ENCODE data around the gene HSPB1.
A peak's percentile ranks its signal among the peaks of the same experiment; 100 is the strongest.
"Not testable (repeated sequence)": the region's sequence is repeated elsewhere in the genome, so short reads cannot be mapped to it uniquely, and the experiment has no call there.

The HSPB1 gene

DNA sequence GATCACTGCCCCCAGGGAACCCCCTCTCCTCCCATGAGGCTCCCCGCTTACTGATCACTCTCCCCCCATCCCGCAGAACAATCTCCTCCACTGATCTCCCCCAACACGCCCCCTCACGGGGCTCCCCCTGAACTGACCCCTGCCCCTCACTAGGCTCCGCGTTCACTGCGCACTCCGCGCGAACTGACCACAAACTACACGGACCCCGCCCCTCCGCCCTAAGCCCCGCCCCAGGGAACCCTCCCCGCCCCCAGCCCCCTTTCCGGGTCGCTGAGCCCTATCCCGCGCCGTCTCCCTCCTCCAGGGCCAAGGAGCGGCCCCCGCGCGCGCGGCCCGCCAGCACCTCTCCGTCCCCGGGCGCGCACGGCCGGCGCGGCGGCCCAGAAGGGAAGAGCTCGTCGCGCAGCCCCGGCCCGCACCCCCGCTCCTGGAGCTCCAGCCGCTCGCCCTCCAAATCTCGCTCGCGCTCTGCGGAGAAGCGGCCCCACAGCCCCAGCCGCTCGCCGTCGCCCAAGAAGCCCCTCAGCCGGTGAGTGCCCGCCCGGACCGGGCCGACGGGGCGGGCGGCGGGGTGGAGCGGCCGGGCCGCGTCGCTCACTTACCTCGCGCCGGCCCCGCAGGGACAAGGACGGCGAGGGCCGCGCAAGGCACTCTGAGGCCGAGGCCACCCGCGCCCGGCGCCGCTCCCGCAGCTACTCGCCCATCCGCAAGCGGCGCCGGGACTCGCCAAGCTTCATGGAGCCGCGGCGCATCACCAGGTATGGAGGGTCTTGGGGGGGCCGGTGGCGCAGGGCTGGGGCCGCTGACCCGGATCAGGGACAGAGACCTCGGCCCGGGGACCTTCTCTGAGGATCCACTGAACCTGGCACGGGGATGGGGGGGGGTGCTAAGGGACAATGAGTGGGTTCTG lies 19.9 kb upstream of the HSPB1 start:
- no peak for DNase-seq

DNA sequence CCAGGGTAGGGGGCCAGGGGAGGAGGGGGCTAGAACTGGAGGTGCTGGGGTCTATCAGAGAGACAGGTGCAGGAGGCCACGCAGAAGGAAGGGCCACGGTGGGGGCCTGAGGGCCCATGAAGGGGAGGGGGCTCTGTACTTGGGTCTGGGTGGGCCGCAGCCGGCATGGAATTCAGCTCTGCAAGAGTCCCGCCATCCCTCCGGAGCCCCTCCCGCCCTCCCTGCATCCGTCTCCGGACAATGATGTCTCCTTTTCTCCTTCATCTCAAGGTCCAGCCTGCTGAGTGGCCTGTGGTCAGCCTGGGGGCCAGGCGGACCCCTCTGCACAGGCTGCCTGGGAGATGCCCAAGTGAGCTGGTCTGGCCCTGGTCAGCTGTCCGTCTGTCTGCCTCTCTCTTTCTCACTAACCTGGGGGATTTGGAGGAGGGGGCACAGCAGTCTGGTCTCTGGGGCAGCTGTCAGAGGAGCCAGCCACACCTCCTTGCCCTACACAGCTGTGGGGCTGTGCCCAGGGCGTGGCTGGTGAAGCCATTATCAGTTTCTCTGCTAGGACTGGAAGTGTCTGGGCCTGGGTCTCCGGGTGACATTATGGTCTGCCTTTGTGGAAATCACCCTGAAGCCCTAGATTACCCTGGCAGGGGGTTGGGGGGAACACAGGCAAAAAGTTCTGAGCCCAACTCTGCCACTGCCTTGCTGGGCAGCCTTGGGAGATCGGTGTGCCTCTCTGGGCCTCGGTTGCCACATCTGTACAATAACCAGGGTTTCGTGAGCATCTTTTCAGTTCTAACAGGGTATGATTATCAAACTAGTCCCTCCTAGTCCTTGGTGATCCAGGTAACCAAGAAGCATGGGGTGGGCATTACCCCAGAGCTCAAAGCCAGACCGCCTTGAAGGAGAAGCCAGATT lies 19.0 kb upstream of the HSPB1 start:
- DNase-seq, result no peak

DNA sequence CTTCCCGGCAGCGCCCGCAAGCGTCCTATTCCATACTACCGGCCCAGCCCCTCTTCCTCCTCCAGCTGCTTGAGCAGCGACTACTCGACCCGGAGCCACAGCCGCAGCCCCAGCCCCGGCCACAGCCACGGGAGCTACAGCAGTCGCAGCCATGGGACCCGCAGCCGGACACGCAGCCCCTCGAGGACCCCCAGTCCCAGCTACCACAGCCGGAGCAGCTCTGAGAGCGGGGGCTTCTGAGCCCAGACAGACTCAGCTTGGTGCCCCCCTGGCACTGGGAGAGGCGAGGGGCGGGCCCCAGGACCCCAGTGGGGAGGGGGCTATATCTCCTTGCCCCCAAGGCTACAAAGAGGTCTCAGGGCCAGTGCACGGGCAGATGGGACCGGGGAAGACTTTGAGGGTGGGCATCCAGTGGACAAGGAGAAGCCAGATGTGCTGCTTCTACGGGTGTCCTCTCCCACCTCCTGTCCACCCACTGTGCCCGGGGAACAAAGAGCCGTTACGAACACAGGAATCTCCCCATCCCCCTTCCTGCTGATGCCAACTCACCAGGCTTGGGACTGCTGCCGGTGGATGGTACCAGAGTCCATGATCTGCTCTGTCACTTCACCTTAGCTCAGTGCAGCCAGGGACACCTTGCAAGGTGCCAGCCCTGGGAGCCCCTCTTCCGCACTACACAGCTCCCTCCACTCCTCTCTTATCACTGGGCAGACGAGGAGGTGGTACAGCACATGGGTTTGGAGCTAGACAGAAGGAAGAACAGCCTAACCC lies 16.7 kb upstream of the HSPB1 start:
- DNase-seq, result no peak

DNA sequence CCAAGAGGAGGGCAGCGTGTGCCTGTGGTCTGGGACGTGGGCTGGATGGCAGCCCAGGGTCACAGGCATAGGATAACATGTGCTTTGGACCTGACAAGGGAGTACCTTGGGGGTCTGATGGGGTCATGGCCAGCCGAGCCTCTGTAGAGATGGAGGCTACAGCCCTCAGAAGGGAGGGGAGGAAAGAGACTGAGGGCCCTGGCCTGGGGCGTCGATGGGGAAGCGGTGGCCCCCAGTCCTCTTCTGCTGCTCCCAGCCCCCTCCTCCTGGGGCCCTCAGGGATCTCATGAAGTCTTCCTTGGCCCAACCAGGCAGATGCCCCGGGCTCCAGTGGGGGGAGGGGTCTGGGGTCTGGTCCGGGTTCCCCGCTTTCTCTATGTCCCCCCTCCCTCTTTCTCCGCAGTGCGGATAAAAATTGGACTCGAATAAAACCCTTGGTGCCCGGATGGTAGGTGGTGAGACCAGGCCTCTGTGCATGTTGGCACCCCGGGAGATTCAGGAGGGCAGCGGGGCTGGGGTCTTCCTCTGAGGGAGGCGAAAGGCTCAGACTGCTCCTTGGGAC lies 15.6 kb upstream of the HSPB1 start:
- no peak for DNase-seq

DNA sequence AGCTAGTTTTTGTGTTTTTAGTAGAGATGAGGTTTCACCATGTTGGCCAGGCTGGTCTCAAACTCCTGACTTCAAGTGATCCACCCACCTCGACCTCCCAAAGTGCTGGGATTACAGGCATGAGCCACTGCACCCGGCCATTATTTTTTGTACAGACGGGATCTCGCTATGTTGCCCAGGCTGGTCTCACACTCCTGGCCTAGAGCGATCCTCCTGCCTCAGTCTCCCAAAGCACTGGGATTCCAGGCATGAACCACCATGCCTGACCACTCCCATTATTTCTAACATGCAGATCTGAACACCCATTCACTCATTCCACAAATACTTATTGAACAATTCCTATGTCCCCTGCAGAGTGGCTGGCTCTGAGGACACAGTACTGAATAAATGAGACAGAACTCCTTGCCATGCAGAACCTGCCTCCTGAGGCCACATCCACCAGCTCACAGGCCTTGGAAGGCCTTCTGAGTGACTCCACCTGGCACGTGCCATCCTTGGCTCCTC lies 11.6 kb upstream of the HSPB1 start:
- DNase-seq, result not testable (repeated sequence)

DNA sequence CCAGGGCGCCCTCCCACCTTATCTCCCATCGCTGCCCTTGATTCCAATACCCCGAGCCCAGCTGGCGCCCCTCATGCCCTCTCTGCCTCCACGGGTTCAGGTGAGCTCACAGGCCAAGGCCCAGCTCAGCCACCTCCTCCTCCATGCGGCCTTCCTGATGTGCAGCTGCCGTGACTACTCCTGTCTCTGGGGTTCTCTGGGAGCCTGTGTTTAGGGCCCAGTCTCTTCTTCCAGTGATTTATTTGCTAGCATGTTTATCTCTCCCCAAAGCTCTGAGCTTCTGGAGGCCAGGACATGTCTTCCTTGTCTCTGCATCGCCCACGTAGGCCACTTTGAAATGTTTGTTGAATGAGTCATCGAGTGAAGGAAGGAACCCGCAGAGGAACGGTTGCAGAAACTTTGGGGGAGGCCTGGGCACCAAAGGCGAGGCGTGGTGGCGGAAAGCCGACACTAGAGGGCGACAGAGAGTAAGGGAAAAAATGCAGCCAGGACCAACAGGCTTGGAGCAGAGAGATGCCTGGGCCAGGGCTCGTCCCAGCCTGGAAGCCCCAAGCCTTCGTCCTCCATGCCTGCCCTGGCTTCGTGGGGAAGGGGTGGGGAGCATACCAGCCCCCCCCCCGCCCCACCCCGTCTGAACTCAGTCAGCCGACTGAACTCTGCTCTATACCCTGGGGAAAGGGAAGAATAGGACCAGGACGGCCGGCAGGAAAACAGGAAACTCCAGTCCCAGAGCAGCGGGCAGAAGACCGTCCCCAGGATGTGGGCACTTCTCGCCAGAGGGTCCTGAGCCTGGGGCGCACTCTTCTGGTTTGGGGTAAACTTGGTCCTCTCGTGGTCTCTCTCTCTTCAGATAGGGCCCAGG lies 10.9 kb upstream of the HSPB1 start:
- DNase-seq, result peak; percentile 67

DNA sequence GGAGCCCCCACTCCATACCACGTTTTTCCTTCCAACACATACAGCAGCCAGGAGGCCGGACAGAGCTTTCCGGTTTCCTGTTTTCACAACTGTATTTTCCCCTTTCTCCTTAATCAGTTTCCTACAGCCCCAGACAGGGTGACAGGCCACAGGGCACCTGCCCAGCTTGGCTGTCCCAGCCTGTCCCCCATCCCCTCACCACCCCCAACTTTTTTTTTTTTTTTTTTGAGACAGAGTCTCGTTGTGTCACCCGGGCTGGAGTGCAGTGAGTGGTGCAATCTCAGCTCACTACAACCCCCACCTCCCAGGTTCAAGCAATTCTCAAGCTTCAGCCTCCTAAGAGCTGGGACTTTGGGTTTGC lies 10.3 kb upstream of the HSPB1 start:
- DNase-seq, result no peak

DNA sequence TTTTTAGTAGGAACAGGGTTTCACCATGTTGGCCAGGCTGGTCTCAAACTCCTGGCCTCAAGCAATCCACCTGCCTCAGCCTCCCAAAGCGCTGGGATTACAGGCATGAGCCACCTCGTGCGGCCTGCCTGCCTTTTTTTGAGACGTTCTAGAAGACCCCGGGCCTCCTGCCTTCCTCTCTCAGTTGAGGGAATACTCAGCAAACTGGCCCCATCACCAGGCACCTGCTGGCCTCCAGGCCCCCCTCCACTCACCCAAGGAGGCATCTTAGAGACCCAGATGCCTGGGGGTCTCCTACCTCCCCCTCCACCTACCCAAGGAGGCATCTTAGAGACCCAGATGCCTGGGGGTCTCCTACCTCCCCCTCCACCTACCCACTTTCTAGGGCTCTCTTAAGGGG lies 9.6 kb upstream of the HSPB1 start:
- not testable (repeated sequence) for DNase-seq

DNA sequence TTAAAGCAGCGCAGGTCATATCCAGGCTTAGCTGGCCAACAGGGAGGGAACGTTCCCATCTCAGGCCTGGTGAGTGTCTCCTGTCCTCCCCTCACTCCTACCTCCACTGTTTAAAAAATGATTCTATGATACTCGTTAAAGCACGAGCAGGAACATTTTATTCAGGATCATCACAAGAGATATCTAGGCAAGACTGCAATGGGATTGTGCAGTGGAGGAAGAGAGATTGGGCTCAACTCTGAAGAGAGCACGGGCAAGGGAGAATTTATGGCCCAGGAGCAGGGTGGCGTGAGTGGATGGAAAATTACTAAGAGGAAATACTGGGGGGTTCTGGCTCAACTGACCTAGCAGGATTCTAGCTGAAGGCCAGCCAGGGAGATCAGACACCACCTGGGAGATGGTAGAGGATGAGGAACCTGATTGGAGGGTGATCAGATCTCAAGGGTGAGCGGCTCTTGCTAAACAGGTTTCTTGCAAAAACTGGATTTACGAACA lies 9.0 kb upstream of the HSPB1 start:
- no peak for DNase-seq

DNA sequence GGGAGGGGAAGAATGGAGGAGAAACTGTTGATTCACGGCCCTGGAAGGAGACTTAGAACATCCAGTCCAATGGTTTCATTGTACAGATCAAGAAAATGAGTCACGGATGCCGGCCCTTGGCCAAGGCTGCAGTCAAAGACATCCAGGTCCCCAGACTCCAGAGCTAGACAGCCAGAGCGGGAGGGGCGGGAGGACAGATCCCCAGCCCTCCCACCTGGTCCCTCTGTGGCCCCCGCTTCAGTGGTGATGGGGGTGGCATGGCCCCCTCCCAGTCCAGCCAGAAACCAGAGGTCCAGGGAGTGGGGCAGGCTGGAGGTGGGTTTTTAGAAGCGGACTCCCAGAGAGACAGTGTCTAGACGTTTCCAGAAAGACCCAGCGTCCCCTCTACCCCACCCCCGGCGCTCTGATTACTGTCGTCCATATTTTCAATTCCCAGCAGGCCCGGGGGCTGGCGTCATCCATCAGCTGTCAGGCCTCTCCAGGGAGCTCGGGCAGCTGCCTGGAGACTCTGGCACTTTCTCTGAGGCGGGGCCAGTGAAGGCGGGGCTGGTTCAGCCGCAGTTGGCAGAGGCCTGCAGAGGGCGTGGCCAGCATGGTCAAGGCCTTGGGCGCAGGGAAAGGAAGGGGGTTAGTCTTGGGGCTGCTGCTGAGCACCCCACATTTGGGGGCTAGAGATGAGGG lies 8.0 kb upstream of the HSPB1 start:
- peak; percentile 96 for DNase-seq

DNA sequence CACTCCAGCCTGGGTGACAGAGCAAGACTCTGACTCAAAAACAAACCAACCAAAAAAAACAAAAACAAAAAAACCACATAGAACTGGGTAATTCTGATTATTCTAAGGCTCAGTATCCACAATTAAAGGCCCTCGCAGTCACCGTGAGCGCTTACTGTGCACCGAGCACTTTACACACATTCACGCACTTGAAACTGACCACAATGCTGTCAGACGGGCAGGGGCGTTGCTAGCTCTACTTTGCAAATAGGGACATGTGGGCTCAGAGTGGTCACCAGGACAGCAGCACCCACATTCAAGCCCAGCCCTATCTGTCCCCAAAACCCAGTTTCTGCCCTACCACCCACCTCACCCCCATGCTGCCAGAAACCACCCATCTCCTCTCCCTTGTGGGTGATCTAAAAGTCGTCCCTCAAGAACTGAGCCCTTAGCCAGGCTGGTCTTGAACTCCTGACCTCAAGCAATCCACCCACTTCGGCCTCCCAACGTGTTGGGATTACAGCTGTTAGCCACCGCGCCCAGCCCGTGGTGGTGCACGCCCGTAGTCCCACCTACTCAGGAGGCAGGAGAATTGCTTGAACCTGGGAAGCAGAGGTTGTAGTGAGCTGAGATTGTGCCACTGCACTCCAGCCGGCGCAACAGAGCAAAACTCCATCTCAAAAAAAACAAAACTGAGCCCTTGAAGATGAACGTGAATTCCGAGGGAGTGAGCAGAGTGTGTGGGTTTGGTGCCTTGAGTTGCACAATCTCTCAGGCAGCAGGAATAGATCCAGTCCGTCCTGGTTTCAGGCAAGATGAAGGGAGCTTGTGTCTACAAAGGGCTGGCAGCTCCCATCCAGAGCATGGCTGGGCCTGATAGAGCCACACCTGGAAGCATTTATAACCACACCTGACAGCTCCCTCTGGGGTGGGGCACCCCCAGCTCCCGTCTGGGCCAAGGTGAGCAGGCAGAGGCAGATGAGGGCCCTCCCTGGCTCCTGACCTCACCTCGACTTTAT lies 5.4 kb upstream of the HSPB1 start:
- DNase-seq, result no peak

DNA sequence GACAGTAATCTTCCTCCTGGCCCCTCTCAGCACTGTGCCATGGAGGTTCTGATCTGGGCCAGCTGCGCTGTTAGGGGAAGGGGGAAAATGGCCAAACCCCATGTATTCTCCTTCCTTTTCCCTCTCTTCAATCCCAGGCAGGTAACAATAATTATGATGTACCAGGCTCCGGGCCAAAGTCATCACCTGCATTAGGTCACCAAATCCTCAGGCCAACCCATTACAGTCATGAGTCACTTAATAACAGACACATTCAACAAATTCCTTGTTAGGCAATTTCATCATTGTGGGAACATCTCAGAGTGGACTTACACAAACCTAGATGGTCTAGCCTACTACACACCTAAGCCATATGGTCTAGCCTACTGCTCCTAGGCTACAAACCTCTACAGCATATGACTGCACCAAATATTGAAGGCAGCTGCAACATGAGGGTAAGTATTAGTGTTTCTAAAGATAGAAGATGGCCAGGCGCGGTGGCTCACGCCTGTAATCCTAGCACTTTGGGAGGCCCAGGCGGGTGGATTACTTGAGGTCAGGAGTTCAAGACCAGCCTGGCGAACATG lies 2.2 kb upstream of the HSPB1 start:
- peak; percentile 42 for DNase-seq

DNA sequence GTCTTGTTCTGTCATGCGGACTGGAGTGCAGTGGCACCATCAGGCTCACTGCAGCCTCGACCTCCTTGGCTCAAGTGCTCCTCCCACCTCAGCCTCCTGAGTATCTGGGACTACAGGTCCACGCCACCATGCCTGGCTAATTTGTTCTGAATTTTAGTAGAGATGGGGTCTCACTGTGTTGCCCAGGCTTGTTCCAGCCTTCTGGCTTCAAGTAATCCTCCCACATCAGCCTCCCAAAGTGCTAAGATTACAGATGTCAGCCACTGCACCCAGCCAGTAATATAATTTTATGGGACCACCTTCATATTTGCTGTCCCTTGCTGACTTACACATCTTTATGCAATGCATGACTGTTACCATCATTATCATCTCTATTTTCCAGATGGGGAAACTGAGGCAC lies 1.5 kb upstream of the HSPB1 start:
- no peak for DNase-seq

DNA sequence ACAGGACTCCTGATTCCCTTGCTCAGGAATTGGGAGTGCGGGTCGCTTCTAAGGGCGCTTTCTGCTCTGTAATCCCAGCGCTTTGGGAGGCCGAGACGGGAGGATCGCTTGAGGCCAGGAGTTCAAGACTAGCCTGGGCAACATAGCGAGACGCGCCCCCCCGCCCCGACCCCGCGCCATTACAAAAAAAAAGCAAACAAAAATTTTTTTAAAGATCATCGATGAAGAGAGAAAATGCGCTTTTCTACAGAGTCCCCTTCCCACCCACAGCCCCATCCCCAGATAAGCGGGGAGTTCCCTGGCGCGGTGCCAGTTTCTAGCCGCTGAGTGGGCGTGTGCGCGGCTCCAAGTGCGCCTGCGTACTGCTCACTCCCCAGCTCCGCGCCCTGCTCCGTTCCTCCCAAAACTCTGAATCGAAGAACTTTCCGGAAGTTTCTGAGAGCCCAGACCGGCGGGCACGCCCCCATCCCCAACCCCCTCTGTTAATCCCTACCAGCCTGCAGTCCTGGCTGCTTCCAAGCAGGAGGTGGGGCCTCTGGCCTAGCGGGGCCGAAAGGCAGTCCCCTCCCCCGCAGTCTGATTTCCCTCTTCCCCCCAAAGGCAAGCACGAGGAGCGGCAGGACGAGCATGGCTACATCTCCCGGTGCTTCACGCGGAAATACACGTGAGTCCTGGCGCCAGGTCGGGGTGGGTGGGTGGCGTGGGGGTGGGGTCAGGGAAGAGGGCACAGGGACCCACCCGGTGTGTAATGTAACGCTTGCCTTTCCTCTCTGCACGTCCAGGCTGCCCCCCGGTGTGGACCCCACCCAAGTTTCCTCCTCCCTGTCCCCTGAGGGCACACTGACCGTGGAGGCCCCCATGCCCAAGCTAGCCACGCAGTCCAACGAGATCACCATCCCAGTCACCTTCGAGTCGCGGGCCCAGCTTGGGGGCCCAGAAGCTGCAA lies 1.0 kb downstream of the HSPB1 start:
- peak; percentile 63 for DNase-seq

DNA sequence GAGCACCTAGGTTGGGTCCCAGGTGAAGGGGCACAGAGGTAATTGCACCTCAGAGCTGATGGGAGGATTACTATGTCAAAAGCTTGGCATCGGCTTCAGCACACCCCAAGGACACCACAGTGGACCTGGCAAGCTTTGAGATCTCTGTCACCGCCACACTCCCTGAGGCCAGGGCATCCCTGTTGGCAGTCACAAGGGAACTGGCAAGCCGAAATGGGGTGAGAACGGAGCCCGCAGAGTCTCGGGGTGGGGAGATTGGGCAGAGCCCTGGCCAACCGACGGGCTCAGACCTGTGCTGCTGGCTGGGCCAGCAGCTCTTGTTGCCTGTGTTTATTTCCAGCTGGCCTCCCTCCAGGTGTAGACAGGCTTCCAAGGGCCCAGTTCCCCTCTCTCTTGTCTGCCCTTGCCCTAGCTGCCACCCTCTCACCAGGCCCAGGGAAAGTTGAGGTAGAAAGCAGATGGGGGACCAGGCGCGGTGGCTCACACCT lies 2.5 kb downstream of the HSPB1 start:
- no peak for DNase-seq

DNA sequence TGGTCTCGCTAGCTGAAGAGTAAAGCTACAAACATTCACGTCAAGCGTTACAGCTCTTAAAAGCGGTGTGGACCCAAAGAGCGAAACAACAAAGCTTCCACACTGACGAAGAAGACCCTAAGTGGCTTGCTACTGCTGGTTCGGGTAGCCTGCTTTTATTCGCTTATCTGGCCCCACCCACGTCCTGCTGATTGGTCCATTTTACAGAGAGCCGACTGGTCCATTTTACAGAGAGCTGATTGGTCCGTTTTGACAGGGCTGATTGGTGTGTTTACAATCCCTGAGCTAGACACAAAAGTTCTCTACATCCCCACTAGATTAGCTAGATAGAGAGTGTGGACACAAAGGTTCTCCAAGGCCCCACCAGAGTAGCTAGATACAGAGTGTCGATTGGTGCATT lies 6.4 kb downstream of the HSPB1 start:
- not testable (repeated sequence) for DNase-seq

DNA sequence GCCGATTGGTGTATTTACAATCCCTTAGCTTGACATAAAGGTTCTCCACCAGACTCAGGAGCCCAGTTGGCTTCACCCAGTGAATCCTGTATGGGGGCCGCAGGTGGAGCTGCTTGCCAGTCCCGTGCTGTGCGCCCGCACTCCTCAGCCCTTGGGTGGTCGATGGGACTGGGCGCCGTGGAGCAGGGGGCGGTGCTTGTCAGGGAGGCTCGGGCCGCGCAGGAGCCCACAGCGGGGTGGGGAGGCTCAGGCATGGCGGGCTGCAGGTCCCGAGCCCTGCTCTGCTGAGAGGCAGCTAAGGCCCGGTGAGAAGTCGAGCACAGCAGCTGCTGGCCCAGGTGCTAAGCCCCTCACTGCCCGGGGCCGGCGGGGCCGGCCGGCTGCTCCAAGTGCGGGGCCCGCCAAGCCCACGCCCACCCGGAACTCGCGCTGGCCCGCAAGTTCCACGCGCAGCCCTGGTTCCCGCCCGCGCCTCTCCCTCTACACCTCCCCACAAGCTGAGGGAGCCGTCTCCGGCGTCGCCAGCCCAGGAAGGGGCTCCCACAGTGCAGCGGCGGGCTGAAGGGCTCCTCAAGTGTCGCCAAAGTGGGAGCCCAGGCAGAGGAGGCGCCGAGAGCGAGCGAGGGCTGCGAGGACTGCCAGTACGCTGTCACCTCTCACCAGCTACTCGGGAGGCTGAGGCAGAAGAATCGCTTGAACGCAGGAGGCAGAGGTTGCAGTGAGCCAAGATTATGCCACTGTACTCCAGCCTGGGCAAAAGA lies 7.0 kb downstream of the HSPB1 start:
- DNase-seq, result not testable (repeated sequence)

All from COR-L47 (cell line).